CD4-positive, alpha-beta T cell treated with Interleukin-4 for 1 hour (primary cell): ENCODE results near the gene RBM28.

Experiments used
- DNase-seq, 2 donors: peaks; one replicate each; pipeline ENCODE4 v3.0.0-alpha.2; 2020 to 2022

RBM28 gene

GRCh38 chr7:128253701-128254100 is 90.0 kb downstream of the RBM28 start:
- DNase-seq: no peak

- no peak for DNase-seq
Measured at GRCh38 chr7:128251337-128251736, 92.4 kb downstream of the RBM28 start.
